RPMI7951 (cell line): ENCODE measurements around the gene MCOLN2. TPM values are rescaled to one million over a fixed set of nuclear protein-coding genes. Genes with fewer than 3 reads are reported as not detected.

ENCODE experiments used
- DNase-seq: peaks from one replicate; pipeline ENCODE4 v3.0.0-alpha.2; 2012; ENCODE audit warnings: low read depth
- total RNA-seq: library from RNA; depleted of rRNA; stranded (reverse); fragments of >200 nt; shearing (Covaris generic); gene quantifications from 2 replicates; pipeline ENCODE4 v1.2.3, GENCODE V29; 2014

Gene MCOLN2
- total RNA-seq, 1 experiment from 2014 or later: 2.3 TPM

DNA sequence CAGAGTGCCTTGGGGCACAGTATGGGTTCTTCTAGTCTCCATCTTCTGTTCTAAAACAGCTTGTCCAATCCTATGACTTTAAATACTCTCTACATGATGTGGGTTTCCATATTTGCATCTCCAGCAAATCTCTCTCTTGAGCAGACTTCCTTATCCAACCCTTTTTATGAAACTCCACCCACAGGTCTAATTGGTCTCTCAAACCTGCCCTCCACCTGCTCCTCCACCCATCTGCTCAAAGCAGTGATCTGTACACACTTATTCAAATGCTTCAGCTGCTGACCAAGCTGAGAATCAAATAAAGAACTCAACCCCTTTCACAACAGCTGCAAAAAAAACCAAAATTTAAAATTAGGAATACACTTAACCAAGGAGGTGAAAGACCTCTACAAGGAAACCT is 11.5 kb downstream of the MCOLN2 start:
- DNase-seq: no peak

- DNase-seq: no peak
Observed at GRCh38 chr1:84982395-84982794, 14.5 kb downstream of the MCOLN2 start.

DNA sequence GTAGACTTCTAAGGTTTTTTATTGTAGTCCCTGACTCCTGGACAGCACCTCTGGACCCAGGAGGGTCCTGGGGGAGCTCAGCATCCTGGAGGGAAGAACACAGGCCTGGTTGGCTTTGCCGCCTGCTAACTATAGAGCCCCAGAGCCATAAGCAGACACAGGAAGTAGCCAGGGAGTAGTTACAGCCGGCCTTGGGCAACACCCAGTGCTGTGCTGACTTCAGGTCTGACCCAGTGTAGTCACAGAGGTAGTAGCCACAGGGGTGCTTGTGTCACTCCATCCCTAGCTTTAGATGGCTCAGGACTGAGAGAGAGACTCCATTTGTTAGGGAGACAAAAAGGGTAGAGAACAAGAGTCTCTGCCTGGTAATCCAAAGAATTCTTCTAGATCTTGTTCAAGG is 21.9 kb downstream of the MCOLN2 start:
- no peak for DNase-seq

- DNase-seq: peak; percentile 14
Observed at GRCh38 chr1:84973498-84974334, 23.2 kb downstream of the MCOLN2 start.

- peak; percentile 21 for DNase-seq
Observed at GRCh38 chr1:84972377-84972987, 24.4 kb downstream of the MCOLN2 start.

GRCh38 chr1:84971957-84972356 is 25.0 kb downstream of the MCOLN2 start:
- DNase-seq: no peak

DNA sequence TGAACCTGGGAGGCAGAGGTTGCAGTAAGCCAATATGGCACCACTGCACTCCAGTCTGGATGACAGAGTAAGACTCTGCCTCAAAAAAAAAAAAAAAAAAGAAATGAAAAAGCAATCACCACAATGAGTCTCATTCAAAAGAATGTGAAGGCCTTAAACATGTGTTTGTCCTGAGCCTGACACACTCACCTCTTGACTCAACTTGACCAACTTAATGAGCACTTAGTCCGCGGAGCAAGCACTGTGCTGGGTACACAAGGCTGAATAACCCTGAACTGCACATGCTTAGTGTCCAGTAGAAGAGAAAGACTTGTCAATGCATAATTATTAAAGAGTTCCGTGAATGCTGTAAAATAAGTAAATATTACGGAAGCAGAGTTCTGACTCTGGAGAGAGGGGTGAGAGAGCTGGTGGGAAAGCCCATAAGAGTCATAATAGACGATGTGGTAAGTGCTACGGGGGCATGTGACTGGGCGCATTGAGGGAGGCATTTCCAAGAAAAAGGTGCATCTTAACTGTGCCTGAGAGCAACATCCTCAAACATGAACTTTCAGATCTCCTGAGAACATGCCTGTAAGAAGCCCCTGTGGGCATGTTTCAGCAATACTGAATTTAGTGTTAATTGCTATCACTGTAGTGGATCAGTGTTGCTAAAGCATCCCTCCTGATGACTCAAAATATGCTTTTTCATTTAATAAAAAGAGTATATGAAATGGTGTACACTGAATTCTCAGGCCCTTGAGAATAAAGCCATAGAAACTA is 27.2 kb downstream of the MCOLN2 start:
- DNase-seq: no peak

- DNase-seq: no peak
Observed at GRCh38 chr1:84968865-84969264, 28.0 kb downstream of the MCOLN2 start.

GRCh38 chr1:84968101-84968500 is 28.8 kb downstream of the MCOLN2 start:
- no peak for DNase-seq

GRCh38 chr1:84967666-84968065 is 29.2 kb downstream of the MCOLN2 start:
- DNase-seq: no peak

GRCh38 chr1:84963021-84963420 is 33.9 kb downstream of the MCOLN2 start:
- DNase-seq: no peak

- DNase-seq: no peak
Observed at GRCh38 chr1:84961316-84961715, 35.6 kb downstream of the MCOLN2 start.

DNA sequence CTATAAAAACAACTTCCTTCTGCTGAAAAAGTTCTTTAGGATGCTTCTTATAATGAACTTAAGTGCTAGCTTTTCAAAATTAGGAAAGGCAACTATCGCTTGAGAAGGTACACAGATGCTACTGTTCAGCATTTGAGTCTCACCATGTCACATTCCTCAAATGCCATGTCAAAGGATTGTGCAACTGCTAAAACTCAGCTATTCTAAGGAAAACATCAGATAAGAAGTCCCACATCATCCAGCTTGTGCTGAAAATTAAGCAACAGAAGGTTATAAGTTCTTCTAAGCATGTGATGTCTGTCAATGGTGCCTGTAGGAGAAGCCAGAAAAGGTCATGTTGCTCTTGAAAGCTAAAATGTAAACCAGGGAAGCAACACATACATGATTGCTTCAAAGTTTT is 36.5 kb downstream of the MCOLN2 start:
- DNase-seq: peak; percentile 20

GRCh38 chr1:84959294-84959693 is 37.6 kb downstream of the MCOLN2 start:
- no peak for DNase-seq

DNA sequence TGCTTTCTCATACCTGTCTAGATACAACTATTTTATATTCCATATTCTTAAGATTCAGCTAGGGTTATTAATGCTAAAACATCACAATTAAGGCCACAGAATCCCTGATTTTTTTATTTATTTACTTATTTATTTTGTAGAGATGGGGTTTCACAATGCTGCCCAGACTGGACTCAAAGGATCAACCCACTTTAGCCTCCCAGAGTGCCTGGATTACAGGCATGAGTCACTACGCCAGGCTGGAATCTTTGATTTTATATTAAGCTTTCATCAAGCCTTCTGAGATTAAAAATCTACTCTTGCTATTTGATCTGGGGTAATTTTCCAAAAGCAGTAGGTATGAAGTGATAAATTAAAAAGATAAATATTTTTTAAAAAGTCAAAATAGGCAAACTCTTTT is 38.9 kb downstream of the MCOLN2 start:
- no peak for DNase-seq

DNA sequence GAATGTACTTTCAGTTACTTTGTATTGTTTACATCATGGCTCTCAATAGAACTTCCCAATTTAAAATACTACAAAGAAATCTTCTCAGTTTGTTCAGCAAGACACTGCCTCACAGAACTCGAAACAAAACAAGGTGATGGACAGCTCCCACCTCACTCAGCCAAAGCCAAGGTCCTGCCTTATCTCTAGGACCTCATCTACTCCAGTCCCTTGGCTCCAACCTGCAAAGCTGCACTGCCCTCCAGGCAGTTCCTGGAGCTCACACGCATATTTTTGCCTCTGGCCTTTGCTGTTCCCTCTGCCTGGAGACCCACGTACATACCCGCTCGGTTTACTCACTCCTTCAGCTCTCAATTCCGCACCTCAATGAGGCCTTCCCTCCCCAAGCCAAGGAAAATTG is 40.3 kb downstream of the MCOLN2 start:
- no peak for DNase-seq

DNA sequence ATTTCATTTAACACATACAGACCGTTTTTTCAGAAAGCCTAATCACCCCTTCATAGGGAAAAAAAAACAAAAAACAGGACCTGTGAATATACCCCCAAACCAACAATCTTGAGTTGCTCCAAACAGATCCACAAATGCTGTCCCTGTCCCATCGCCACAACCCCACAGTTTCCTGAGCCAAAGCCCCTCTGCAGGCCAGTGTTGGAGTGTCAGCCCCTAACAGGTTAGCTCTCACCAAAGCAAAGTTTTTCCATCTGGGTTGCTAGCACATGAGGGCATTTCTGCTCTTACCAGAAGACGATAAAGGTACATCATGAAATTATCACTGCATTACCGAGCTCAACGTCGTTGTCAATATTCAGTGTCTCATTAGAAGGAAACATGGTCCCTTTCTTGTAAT is 40.8 kb downstream of the MCOLN2 start:
- no peak for DNase-seq

DNA sequence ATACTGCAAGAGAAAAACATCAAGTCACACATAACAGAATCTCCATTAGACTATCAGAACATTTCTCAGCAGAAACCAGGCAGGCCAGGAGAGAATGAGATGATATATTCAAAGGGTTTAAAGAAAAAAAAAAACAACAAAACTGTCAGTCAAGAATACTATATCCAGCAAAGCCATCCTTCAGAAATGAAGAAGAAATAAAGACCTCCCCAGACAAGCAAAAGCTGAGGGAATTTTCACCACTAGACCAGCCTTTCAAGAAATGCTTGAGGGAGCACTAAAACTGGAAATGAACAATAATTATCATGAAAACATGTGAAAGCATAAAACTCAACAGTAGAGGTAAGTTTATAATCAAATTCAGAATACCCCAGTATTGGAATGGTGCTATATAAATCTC is 47.2 kb downstream of the MCOLN2 start:
- no peak for DNase-seq

DNA sequence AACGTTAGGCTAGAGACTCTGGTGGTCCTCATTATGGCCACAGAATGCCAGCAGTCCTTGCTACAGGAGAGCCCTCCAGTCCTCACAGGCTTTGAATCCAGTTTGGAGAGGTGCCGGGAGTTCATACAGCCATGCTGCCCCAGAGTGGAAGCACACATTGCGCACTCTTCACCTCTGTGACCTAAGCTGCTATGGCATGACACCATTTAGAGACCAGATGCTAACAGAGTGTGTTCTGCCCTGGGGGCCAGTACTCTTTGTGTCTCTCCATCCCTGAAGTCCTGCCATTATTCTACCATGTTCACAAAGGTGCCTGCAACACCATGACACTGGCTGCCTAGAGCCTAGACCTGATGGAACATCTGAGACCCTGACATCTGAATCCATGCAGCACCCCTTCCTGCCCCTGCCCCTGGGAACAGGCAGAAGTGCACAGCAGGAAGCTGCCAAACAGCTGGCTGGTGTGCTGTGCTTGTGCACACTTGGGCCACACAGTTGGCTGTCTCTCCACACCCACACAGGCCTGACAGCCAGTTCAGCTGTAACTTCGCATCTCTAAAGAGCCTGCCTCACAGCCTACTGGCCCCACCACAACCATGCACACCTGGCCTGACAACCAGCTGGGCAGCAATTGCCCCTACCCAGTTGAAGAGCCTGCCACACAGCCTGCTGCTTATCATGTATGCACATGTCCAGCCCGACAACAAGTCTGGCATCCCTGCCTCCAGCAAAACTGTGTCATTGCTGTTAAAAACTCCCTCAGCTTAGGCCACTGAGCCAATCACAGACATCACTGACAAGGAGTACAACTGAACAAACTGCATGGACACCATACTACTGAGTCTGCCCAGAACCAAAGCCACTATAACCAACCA is 49.1 kb downstream of the MCOLN2 start:
- DNase-seq: no peak

GRCh38 chr1:84946631-84947030 is 50.3 kb downstream of the MCOLN2 start:
- DNase-seq: no peak

GRCh38 chr1:84944767-84945486 is 52.0 kb downstream of the MCOLN2 start:
- DNase-seq: peak; percentile 88
